Fibroblast of skin of left biceps (primary cell): Measurements from ENCODE around the gene CDC123.
"Not testable (repeated sequence)": the region's sequence is repeated elsewhere in the genome, so short reads cannot be mapped to it uniquely, and the experiment has no call there.

Experiments used
- DNase-seq, 2 experiments: peaks; one replicate each; pipeline ENCODE4 v3.0.0-alpha.2; 2013; ENCODE audit warnings: low read depth in 2 of 2

CDC123 gene

GRCh38 chr10:12235116-12235694 lies 39.2 kb downstream of the CDC123 start:
- DNase-seq: no peak

GRCh38 chr10:12235796-12236195 lies 39.8 kb downstream of the CDC123 start:
- DNase-seq: no peak

GRCh38 chr10:12237265-12238220 lies 41.6 kb downstream of the CDC123 start:
- DNase-seq: no peak

GRCh38 chr10:12238821-12239220 lies 42.8 kb downstream of the CDC123 start:
- no peak for DNase-seq

- no peak for DNase-seq
These were observed 46.0 kb downstream of the CDC123 start for GRCh38 chr10:12241810-12242529.

GRCh38 chr10:12243864-12244620 lies 48.1 kb downstream of the CDC123 start:
- no peak for DNase-seq

GRCh38 chr10:12250181-12250580 lies 54.2 kb downstream of the CDC123 start:
- DNase-seq: no peak

- not testable (repeated sequence) for DNase-seq
These were observed 54.7 kb downstream of the CDC123 start for GRCh38 chr10:12250702-12251101.

- no peak for DNase-seq
These were observed 55.6 kb downstream of the CDC123 start for GRCh38 chr10:12251581-12251980.

GRCh38 chr10:12252882-12253546 lies 57.0 kb downstream of the CDC123 start:
- DNase-seq: no peak

- no peak for DNase-seq
These were observed 59.1 kb downstream of the CDC123 start for GRCh38 chr10:12255048-12255447.

- DNase-seq: no peak
These were observed 64.0 kb downstream of the CDC123 start for GRCh38 chr10:12259988-12260387.

- no peak for DNase-seq
These were observed 66.4 kb downstream of the CDC123 start for GRCh38 chr10:12262278-12262981.

- DNase-seq: peak; percentile 20 to 30
These were observed 68.4 kb downstream of the CDC123 start for GRCh38 chr10:12264204-12264940.

- DNase-seq: no peak
These were observed 73.1 kb downstream of the CDC123 start for GRCh38 chr10:12269056-12269455.

GRCh38 chr10:12271210-12271540 lies 75.2 kb downstream of the CDC123 start:
- no peak for DNase-seq

- DNase-seq: not testable (repeated sequence)
These were observed 81.9 kb downstream of the CDC123 start for GRCh38 chr10:12277862-12278261.

- no peak for DNase-seq
These were observed 83.3 kb downstream of the CDC123 start for GRCh38 chr10:12279281-12279680.

- DNase-seq: no peak
These were observed 91.8 kb downstream of the CDC123 start for GRCh38 chr10:12287772-12288171.

- DNase-seq: not testable (repeated sequence)
These were observed 101.8 kb downstream of the CDC123 start for GRCh38 chr10:12297784-12298183.
